VCaP (cell line): ENCODE data around the gene FAHD1.

Source experiments
- H3K27ac ChIP-seq: fragments of 450-650 bp; 2 replicates; pipeline ENCODE4 v1.5.1; 2017
- TF ChIP-seq, protein P1 (sequence below): fragments of 450-650 bp; conservative IDR thresholded peaks from 2 replicates; pipeline ENCODE4 v1.5.1; 2017; ENCODE audit warnings: mild to moderate bottlenecking, moderate library complexity

Gene FAHD1

DNA sequence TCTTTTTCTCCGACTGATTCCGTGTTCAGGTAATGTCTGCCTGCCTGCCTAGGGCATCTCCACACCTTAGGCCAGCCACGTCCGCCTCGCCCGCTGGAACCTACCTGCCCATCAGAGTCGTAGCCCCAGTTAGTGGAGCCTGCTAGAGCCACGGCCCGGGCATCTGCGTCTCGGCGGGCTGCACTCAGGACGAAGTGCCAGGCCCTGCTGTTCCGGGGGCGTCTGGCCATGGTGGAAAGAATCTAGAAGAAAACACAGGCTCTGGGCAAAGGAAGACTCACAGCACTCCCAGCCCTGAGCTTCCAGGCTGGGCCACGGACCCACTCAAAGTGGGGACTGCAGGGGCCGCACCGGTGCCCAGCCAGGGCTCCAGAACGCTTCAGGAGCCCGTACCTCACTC is 45.8 kb upstream of the FAHD1 start:
- H3K27ac ChIP-seq: peak overlapping the region; percentile 77
- TF ChIP-seq, protein P1, sequence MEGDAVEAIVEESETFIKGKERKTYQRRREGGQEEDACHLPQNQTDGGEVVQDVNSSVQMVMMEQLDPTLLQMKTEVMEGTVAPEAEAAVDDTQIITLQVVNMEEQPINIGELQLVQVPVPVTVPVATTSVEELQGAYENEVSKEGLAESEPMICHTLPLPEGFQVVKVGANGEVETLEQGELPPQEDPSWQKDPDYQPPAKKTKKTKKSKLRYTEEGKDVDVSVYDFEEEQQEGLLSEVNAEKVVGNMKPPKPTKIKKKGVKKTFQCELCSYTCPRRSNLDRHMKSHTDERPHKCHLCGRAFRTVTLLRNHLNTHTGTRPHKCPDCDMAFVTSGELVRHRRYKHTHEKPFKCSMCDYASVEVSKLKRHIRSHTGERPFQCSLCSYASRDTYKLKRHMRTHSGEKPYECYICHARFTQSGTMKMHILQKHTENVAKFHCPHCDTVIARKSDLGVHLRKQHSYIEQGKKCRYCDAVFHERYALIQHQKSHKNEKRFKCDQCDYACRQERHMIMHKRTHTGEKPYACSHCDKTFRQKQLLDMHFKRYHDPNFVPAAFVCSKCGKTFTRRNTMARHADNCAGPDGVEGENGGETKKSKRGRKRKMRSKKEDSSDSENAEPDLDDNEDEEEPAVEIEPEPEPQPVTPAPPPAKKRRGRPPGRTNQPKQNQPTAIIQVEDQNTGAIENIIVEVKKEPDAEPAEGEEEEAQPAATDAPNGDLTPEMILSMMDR: no peak

DNA sequence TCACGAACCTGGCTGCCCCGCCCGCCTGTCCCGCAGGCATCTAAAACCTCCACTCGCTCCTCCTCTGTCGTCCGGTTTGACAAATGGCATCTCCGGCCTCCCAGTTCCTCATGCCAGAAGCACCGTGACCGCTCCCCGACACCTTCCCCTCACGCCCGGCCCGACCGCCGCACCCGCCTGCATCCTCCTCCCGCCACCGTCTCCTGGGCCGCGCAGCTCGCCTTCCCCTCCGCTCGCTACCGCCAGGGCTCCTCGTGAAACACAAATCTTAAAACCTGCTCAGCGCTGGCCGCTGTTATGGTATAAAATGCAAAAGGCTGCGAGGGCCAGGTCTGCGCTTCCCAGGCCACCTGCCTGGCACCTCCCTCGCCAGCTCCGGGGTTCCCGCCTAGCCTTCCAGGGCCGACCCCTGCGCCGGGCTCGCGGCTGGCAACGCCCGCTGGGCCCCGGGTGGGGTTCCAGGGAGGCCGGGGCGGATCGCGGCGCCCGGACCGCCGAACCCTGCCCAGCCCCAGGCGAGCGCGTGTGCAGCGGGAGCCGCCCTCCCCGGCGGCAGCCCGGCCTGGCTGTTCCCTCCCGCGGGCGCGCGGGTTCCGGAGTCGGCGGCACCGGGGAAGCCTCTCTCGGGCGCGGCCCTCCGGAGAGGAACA is 45.1 kb upstream of the FAHD1 start:
- TF ChIP-seq, protein P1: no peak
- peak overlapping the region; percentile 77 for H3K27ac ChIP-seq

GRCh38 chr16:1782408-1783264 is 44.4 kb upstream of the FAHD1 start, which contains the start of the genes NUBP2 and SPSB3:
Gene NUBP2 (plus strand): TSS chr16:1782960. CDS start chr16:1783021, 61 bp downstream.
Gene SPSB3 (minus strand): TSS chr16:1782571. CDS start chr16:1781483, 1,088 bp downstream.
- H3K27ac ChIP-seq: peak within 1 kb of the TSS; percentile 77
- TF ChIP-seq, protein P1: no peak

DNA sequence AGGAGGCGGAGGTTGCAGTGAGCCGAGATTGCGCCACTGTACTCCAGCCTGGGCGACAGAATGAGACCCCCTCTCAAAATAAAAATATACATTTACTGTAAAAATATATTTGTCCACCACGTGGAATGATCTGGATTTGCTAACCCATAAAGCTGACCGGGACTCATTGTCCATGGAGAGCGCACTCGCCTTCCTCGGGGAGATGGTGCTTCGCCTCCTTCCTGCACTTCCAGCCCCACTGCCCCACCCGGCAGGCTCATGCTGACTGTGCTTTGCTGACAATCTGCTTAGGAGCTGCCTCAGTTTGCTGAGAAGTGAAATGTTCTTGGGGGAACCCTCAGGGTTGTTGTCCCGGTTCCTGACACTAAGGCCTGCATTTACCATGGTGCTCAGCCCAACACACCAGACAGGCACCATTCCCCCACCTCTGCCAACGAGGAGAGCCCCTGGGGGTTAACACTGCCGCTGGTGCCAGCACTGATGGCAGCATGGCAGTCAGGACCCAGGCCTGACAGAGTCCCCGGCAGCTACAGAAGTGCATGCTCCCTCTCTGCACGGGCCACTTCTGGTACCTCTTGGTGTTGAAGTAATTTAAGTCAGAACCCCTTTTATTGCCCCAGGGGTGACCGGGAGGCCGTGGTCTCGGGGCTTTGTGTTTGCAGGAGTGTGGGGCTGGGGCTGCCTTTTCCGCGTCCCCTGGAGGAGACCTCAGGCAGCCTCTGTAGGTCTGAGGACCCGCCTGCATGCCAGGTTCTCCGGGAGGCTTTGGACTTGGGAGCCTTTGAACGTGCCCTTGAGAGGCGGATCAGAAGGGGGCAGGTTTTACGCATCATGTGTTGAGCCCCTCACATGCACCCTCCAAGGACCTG is 41.8 kb upstream of the FAHD1 start:
- no peak overlapping the region for H3K27ac ChIP-seq
- TF ChIP-seq, protein P1: no peak

DNA sequence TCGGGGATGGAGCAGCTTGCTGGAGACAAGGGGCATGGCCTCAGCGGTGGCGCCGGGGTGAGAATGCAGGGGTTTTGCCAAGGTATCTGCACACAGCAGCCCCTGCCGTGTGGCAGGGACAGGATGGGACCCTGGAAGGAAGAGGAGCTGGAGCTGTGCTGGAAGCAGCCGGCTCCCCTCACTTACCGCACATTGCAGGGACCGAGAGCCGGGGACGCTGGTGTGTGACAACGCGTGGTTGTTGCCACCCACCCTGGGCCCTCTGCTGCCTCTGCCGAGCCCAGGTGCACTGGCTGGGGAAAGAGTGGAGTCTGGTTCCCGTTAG is 41.2 kb upstream of the FAHD1 start:
- TF ChIP-seq, protein P1: no peak
- H3K27ac ChIP-seq: no peak overlapping the region

GRCh38 chr16:1786242-1787055 is 40.6 kb upstream of the FAHD1 start:
- TF ChIP-seq, protein P1: no peak
- H3K27ac ChIP-seq: no peak overlapping the region
